Mesendoderm (in vitro differentiated cells): ENCODE measurements around the gene ADAMTS17.

Source experiments
- DNase-seq: peaks from one replicate; pipeline ENCODE4 v3.0.0; 2013
- H2AK5ac ChIP-seq: 2 replicates; pipeline ENCODE4 v1.6.1; 2013; ENCODE audit warnings: low read length, inconsistent platforms
- H2BK120ac ChIP-seq: 2 replicates; pipeline ENCODE4 v1.6.1; 2013; ENCODE audit warnings: low read depth, mild to moderate bottlenecking, low read length, moderate library complexity, mixed read lengths
- H2BK15ac ChIP-seq: replicated peaks from 2 replicates; pipeline ENCODE4 v1.6.1; 2013; ENCODE audit warnings: low read depth, mild to moderate bottlenecking, moderate library complexity
- H2BK5ac ChIP-seq: 2 replicates; pipeline ENCODE4 v1.6.1; 2013; ENCODE audit warnings: low read length, inconsistent platforms
- H3K18ac ChIP-seq: 2 replicates; pipeline ENCODE4 v1.6.1; 2013; ENCODE audit warnings: mild to moderate bottlenecking, low read length, mixed read lengths
- H3K23ac ChIP-seq: one replicate; pipeline ENCODE4 v1.6.1; 2013; ENCODE audit warnings: low read length
- H3K27ac ChIP-seq: 2 replicates; pipeline ENCODE4 v1.5.1; 2013; ENCODE audit warnings: low read depth, mild to moderate bottlenecking, inconsistent platforms, low read length, moderate library complexity
- H3K27me3 ChIP-seq: 2 replicates; pipeline ENCODE4 v1.6.1; 2013; ENCODE audit warnings: low read length, control low read depth, mild to moderate bottlenecking, inconsistent platforms; ENCODE audit not compliant: insufficient read depth, poor library complexity
- H3K36me3 ChIP-seq: 2 replicates; pipeline ENCODE4 v1.6.1; 2013; ENCODE audit warnings: low read length, inconsistent platforms; ENCODE audit not compliant: control insufficient read depth, insufficient read depth
- H3K4ac ChIP-seq: one replicate; pipeline ENCODE4 v1.6.1; 2013; ENCODE audit warnings: low read depth, mild to moderate bottlenecking, low read length, moderate library complexity
- H3K4me1 ChIP-seq: 2 replicates; pipeline ENCODE4 v1.6.1; 2013; ENCODE audit warnings: low read depth, low read length, inconsistent platforms; ENCODE audit not compliant: control insufficient read depth
- H3K4me2 ChIP-seq: 2 replicates; pipeline ENCODE4 v1.6.1; 2013; ENCODE audit warnings: low read length
- H3K4me3 ChIP-seq: 2 replicates; pipeline ENCODE4 v1.5.1; 2013; ENCODE audit warnings: mild to moderate bottlenecking, low read length
- H3K56ac ChIP-seq: one replicate; pipeline ENCODE4 v1.6.1; 2013; ENCODE audit warnings: low read length
- H3K79me1 ChIP-seq: 2 replicates; pipeline ENCODE4 v1.6.1; 2013; ENCODE audit warnings: low read length, inconsistent platforms
- H3K79me2 ChIP-seq: 2 replicates; pipeline ENCODE4 v1.6.1; 2013; ENCODE audit warnings: mild to moderate bottlenecking, low read length; ENCODE audit not compliant: control insufficient read depth, insufficient read depth
- H3K9ac ChIP-seq: 2 replicates; pipeline ENCODE4 v1.6.1; 2013; ENCODE audit warnings: low read length, inconsistent platforms
- H4K5ac ChIP-seq: one replicate; pipeline ENCODE4 v1.6.1; 2013; ENCODE audit warnings: low read length
- H4K8ac ChIP-seq: one replicate; pipeline ENCODE4 v1.6.1; 2013; ENCODE audit warnings: low read depth, mild to moderate bottlenecking, control low read depth, low read length, moderate library complexity
- WGBS: extraction: QIAGEN DNeasy Blood & Tissue Kit; methylation state at CpG from one replicate; pipeline ENCODE4 v1.1.7; 2013; ENCODE audit warnings: low lambda C conversion rate, missing lambda C conversion rate; ENCODE audit not compliant: insufficient coverage; ENCODE audit errors: extremely low coverage; 5-methylcytosine and 5-hydroxymethylcytosine counted together

ADAMTS17 gene

DNA sequence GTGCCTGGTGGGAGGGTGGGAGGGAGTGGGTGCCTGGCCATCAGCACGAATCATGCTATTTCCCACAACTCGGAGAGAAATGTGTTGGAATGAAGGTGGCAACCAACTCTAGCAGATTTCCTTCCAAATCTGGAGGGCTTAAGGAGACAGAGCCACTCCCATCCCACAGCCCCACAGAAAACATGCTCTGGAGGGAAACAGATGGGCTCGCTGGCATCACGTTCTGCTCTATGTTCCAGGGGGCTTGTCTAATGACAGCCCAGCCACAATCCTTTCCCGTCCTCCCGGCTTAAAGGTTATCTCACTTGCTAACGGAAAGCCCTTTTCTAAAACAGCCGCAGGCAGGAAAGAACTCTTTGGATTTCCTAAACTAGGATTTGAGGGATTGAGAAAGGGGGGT is 65.3 kb downstream of the ADAMTS17 start:
- H3K79me2 ChIP-seq = no peaks in the 10 kb centered on the region
- no peaks in the 10 kb centered on the region for H3K79me1 ChIP-seq
- no peak overlapping the region for H3K56ac ChIP-seq
- no peaks in the 10 kb centered on the region for H3K27me3 ChIP-seq
- no peaks in the 10 kb centered on the region for H3K4me1 ChIP-seq
- H2BK15ac ChIP-seq = no peak overlapping the region
- no peak overlapping the region for H2BK5ac ChIP-seq
- no peak overlapping the region for H3K23ac ChIP-seq
- no peak overlapping the region for H3K9ac ChIP-seq
- H4K5ac ChIP-seq = no peak overlapping the region
- H2BK120ac ChIP-seq = no peak overlapping the region
- H3K4me3 ChIP-seq = no peak overlapping the region
- no peak overlapping the region for H3K18ac ChIP-seq
- H3K36me3 ChIP-seq = no peaks in the 10 kb centered on the region
- no peak overlapping the region for H2AK5ac ChIP-seq
- no peak overlapping the region for H4K8ac ChIP-seq
- no peak overlapping the region for H3K27ac ChIP-seq
- H3K4me2 ChIP-seq = no peak overlapping the region
- no CpG with 5 or more reads among the region's 8 CpGs for WGBS
- H3K4ac ChIP-seq = no peak overlapping the region
- DNase-seq = no peak

- Histone ChIP-seq H3K56ac (no peak overlapping the region), H3K18ac (no peak overlapping the region), H3K23ac (no peak overlapping the region), H3K4me3 (no peak overlapping the region), H3K36me3 (no peaks in the 10 kb centered on the region), H2BK5ac (no peak overlapping the region), H3K27me3 (no peaks in the 10 kb centered on the region), H2AK5ac (no peak overlapping the region), H3K4me2 (no peak overlapping the region), H4K8ac (no peak overlapping the region), H3K79me2 (no peaks in the 10 kb centered on the region), H3K27ac (no peak overlapping the region), H2BK15ac (no peak overlapping the region), H3K9ac (no peak overlapping the region), H3K79me1 (no peaks in the 10 kb centered on the region), H3K4me1 (no peaks in the 10 kb centered on the region), H4K5ac (no peak overlapping the region), H2BK120ac (no peak overlapping the region), H3K4ac (no peak overlapping the region)
- DNase-seq = no peak
- no CpG with 5 or more reads among the region's 6 CpGs for WGBS
Measured at GRCh38 chr15:100275641-100276040, 66.1 kb downstream of the ADAMTS17 start.

DNA sequence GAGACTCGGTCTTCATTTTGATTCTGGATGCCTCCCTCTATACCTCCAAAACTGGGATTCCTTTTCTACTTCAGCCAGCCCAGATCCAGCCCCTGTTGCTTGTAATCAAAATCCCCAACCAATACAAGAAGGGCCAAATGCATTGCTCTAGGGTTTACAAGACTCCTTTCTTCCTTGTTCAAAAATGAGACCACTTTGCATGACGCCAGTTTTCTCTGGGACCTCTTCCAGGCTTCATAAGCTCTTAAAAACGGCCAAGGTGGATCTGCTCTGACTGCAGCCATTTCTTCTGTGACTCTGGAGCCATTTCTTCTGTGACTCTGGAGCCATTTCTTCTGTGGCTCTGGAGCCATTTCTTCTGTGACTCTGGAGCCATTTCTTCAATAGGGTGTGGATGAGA is 71.9 kb downstream of the ADAMTS17 start:
- no CpG with 5 or more reads among the region's 3 CpGs for WGBS
- no peaks in the 10 kb centered on the region for H3K79me2 ChIP-seq

DNA sequence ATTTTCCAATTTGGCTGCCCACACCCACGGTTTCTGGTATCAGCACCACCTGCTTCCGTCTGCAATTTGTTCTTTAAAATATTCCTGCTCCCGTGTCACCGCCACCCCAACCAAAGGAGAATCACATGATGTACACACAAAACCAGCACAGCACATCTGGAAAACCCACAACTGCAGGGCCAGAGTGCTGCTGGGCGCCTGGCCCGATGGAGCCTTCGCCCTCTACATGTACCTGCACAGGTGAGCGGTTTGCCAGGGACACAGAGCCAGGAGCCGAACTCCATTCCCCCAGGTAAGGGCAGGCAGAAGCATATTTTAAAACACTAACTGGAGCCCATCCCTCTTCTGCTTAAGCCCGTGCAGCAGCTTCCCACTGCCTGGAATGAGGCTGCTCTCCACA is 75.6 kb downstream of the ADAMTS17 start:
- no peaks in the 10 kb centered on the region for H3K36me3 ChIP-seq
- H2BK120ac ChIP-seq = no peak overlapping the region
- H3K18ac ChIP-seq = no peak overlapping the region
- H3K23ac ChIP-seq = no peak overlapping the region
- H2AK5ac ChIP-seq = no peak overlapping the region
- H4K8ac ChIP-seq = no peak overlapping the region
- H4K5ac ChIP-seq = no peak overlapping the region
- WGBS = no CpG with 5 or more reads among the region's 10 CpGs
- H3K4me1 ChIP-seq = no peaks in the 10 kb centered on the region
- no peak overlapping the region for H3K4me2 ChIP-seq
- H3K79me2 ChIP-seq = no peaks in the 10 kb centered on the region
- no peak for DNase-seq
- H3K56ac ChIP-seq = no peak overlapping the region
- H3K4ac ChIP-seq = no peak overlapping the region
- no peak overlapping the region for H3K27ac ChIP-seq
- no peak overlapping the region for H3K9ac ChIP-seq
- no peak overlapping the region for H2BK5ac ChIP-seq
- H3K27me3 ChIP-seq = no peaks in the 10 kb centered on the region
- no peak overlapping the region for H3K4me3 ChIP-seq
- no peak overlapping the region for H2BK15ac ChIP-seq
- no peaks in the 10 kb centered on the region for H3K79me1 ChIP-seq

More for the DNA sequence above, 71.9 kb downstream of the ADAMTS17 start:
- no peak overlapping the region for H3K23ac ChIP-seq
- H3K4me1 ChIP-seq = no peaks in the 10 kb centered on the region
- H3K36me3 ChIP-seq = no peaks in the 10 kb centered on the region
- no peak overlapping the region for H4K5ac ChIP-seq
- no peak overlapping the region for H3K18ac ChIP-seq
- no peak overlapping the region for H3K4ac ChIP-seq
- no peak overlapping the region for H2BK120ac ChIP-seq
- no peak overlapping the region for H3K4me3 ChIP-seq
- H3K56ac ChIP-seq = no peak overlapping the region
- H3K4me2 ChIP-seq = no peak overlapping the region
- no peak overlapping the region for H2BK5ac ChIP-seq
- H3K27ac ChIP-seq = no peak overlapping the region
- H4K8ac ChIP-seq = no peak overlapping the region
- H3K79me1 ChIP-seq = no peaks in the 10 kb centered on the region
- H2AK5ac ChIP-seq = no peak overlapping the region
- H3K9ac ChIP-seq = no peak overlapping the region
- no peak for DNase-seq
- no peaks in the 10 kb centered on the region for H3K27me3 ChIP-seq
- H2BK15ac ChIP-seq = no peak overlapping the region

DNA sequence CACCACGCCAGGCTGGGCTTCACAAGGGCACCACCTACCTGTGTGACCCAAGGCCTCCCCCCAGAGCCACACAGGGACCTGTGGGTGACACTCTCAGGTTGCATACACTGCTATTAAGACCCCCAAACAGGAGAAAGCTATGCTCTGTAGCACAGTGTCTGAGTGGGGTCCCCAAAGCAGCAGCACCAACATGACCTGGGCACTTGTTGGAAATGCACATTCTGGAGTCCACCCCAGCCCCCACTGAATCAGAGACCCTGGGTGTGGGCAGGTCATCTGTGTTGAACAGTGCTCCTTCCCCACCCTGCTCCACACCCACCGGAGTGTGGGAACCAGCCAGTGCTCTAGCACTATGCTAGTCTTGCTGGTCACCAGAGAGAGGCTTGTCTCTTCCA is 76.1 kb downstream of the ADAMTS17 start:
- no peak overlapping the region for H4K5ac ChIP-seq
- no peak overlapping the region for H3K23ac ChIP-seq
- no peak overlapping the region for H3K4me3 ChIP-seq
- no peak overlapping the region for H2BK15ac ChIP-seq
- H2BK5ac ChIP-seq = no peak overlapping the region
- DNase-seq = no peak
- H3K18ac ChIP-seq = no peak overlapping the region
- H3K79me1 ChIP-seq = no peaks in the 10 kb centered on the region
- WGBS = no CpG with 5 or more reads among the region's 2 CpGs
- no peak overlapping the region for H3K56ac ChIP-seq
- no peak overlapping the region for H2AK5ac ChIP-seq
- H3K9ac ChIP-seq = no peak overlapping the region
- H2BK120ac ChIP-seq = no peak overlapping the region
- no peak overlapping the region for H3K4me2 ChIP-seq
- H3K4ac ChIP-seq = no peak overlapping the region
- H3K36me3 ChIP-seq = no peaks in the 10 kb centered on the region
- H3K27me3 ChIP-seq = no peaks in the 10 kb centered on the region
- no peaks in the 10 kb centered on the region for H3K79me2 ChIP-seq
- no peak overlapping the region for H3K27ac ChIP-seq
- no peaks in the 10 kb centered on the region for H3K4me1 ChIP-seq
- H4K8ac ChIP-seq = no peak overlapping the region

DNA sequence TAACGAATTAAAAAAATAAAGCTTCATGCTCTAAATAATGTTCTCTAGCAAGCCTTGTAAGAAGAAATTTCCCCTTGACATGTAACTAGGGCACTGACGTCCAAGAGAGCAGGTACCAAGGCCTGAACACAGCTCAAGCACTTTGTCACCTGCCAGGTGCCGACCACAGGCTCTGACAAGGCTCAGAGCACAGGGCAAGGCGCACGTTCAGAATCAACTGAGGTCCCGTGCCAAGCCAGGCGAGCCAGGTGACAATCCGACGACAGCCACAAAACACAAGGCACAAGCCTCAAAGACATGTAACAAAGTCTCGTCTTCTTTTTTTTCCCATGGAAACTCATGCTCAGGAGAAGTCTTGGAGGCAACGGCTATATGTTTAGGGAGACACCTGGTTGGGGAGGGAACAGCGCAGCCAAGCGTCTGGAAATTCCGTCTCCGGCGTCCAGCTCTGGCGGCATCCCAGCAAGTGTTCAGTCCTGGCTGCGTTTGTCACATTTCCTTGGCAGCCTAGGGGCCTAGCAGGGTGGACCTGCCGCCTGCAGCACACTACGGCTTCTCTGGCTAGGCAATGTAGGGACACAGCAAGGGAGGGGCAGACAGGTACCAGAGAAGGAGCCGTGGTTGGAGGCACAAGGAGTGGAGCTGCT is 76.7 kb downstream of the ADAMTS17 start:
- H3K56ac ChIP-seq = no peak overlapping the region
- no peak overlapping the region for H4K8ac ChIP-seq
- no peak overlapping the region for H4K5ac ChIP-seq
- H2BK120ac ChIP-seq = no peak overlapping the region
- H3K27me3 ChIP-seq = no peaks in the 10 kb centered on the region
- no peak overlapping the region for H2BK5ac ChIP-seq
- no CpG with 5 or more reads among the region's 21 CpGs for WGBS
- H3K27ac ChIP-seq = no peak overlapping the region
- no peak for DNase-seq
- H3K79me1 ChIP-seq = no peaks in the 10 kb centered on the region
- no peaks in the 10 kb centered on the region for H3K4me1 ChIP-seq
- no peak overlapping the region for H2BK15ac ChIP-seq
- H3K18ac ChIP-seq = no peak overlapping the region
- no peaks in the 10 kb centered on the region for H3K36me3 ChIP-seq
- no peak overlapping the region for H2AK5ac ChIP-seq
- H3K4ac ChIP-seq = no peak overlapping the region
- H3K4me2 ChIP-seq = no peak overlapping the region
- no peaks in the 10 kb centered on the region for H3K79me2 ChIP-seq
- no peak overlapping the region for H3K4me3 ChIP-seq
- no peak overlapping the region for H3K9ac ChIP-seq
- no peak overlapping the region for H3K23ac ChIP-seq
